Ramos (cell line): ENCODE measurements around the gene AK2.
"Not testable (repeated sequence)": the region's sequence is repeated elsewhere in the genome, so short reads cannot be mapped to it uniquely, and the experiment has no call there.

Source experiments
- in situ Hi-C: fragments of 300-500 bp; cut with MboI; formaldehyde crosslinking; loops from one replicate; pipeline ENCODE4 v1.14.3; 2022; ENCODE audit warnings: low sequenced_read_pairs; ENCODE audit not compliant: unreplicated experiment

The AK2 gene

GRCh38 chr1:32981003-32981901 is 55.4 kb downstream of the AK2 start:
- in situ Hi-C loops: no loop called here

- in situ Hi-C loops: no loop called here
Observed at GRCh38 chr1:32980080-32980479, 56.6 kb downstream of the AK2 start.

GRCh38 chr1:32978854-32979253 is 57.8 kb downstream of the AK2 start:
- in situ Hi-C loops: no loop called here

GRCh38 chr1:32977546-32978087 is 59.1 kb downstream of the AK2 start:
- in situ Hi-C loops: no loop called here

DNA sequence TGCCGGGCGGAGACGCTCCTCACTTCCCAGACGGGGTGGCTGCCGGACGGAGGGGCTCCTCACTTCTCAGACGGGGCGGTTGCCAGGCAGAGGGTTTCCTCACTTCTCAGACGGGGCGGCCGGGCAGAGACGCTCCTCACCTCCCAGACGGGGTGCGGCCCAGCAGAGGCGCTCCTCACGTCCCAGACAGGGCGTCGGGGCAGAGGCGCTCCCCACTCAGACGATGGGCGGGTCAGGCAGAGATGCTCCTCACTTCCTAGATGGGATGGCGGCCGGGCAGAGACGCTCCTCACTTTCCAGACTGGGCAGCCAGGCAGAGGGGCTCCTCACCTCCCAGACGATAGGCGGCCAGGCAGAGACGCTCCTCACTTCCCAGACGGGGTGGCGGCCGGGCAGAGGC is 61.6 kb downstream of the AK2 start:
- in situ Hi-C loops: not testable (repeated sequence)

DNA sequence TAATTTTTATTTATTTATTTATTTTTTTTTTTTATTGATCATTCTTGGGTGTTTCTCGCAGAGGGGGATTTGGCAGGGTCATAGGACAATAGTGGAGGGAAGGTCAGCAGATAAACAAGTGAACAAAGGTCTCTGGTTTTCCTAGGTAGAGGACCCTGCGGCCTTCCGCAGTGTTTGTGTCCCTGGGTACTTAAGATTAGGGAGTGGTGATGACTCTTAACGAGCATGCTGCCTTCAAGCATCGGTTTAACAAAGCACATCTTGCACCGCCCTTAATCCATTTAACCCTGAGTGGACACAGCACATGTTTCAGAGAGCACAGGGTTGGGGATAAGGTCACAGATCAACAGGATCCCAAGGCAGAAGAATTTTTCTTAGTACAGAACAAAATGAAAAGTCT is 63.2 kb downstream of the AK2 start:
- in situ Hi-C loops: not testable (repeated sequence)

- in situ Hi-C loops: no loop called here
Observed at GRCh38 chr1:32972814-32973428, 63.8 kb downstream of the AK2 start.

GRCh38 chr1:32971576-32971975 is 65.1 kb downstream of the AK2 start:
- in situ Hi-C loops: no loop called here

DNA sequence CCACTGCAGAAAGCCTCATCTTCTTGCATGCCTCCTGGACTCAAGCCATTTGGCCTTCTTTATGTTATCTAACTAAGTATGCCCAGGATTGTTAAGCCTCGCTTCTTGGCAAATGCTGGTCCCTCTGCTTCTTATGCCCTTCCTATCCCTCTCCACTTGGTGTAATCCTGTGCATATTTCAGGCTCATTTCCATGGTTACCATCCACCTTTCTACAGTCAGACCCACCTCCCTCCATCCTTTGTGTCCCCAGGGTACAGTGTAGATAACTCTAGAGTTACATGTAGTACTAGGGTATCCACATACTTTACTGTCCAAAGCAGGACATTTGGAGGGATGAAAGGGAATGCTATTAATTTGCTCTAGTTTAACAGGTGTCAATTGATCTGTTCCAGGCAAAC is 65.5 kb downstream of the AK2 start:
- in situ Hi-C loops: no loop called here

- in situ Hi-C loops: no loop called here
Observed at GRCh38 chr1:32969566-32969965, 67.1 kb downstream of the AK2 start.

- in situ Hi-C loops: no loop called here
Observed at GRCh38 chr1:32967888-32968568, 68.7 kb downstream of the AK2 start.

GRCh38 chr1:32966900-32967299 is 69.8 kb downstream of the AK2 start:
- in situ Hi-C loops: no loop called here

- in situ Hi-C loops: no loop called here
Observed at GRCh38 chr1:32965251-32965747, 71.4 kb downstream of the AK2 start.

DNA sequence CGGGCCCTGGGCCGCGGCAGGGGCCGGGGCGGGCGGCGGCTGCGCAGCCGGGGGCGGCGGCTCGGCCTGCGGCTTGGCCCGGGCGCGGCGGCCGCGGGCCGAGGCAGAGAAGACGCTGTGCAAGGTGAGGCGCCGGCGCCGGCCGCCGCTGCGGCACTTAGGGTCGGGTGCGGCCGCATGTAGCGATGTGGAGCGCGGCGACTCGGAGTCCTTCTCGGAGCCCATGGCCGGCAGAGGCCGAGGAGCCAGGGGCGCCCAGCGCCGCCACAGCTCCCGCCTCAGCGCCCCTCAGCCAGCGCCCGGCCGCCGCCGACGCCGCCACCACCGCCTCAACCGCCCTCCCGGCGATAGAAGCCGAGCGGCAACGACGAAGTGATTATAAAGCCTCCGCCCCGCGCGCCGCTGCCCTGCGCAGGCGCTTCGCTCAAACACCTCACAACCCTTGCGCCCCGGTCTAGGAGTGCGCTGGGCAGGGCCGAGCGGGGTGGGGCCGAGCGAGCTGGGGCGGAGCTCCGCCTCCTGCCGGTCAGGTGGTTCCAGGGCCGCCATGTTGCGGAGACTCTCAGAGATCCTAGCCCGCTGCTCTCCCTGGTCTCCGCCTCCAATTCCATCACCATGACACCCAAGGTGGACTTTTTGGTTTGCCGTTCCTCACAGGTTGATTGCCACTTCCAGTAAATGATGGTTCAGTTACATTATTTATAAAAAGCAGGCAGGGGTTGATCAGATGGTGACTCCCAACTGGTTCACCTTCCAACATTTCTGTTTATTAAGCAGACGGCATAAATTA is 72.0 kb downstream of the AK2 start, which contains the start of gene RNF19B:
Gene RNF19B, minus strand, starts transcription at position 349 of the 790 bp plus-strand sequence. Its CDS starts 124 bp downstream, at position 225.
- in situ Hi-C loops: no loop called here

- in situ Hi-C loops: no loop called here
Observed at GRCh38 chr1:32963746-32964460, 72.8 kb downstream of the AK2 start.

DNA sequence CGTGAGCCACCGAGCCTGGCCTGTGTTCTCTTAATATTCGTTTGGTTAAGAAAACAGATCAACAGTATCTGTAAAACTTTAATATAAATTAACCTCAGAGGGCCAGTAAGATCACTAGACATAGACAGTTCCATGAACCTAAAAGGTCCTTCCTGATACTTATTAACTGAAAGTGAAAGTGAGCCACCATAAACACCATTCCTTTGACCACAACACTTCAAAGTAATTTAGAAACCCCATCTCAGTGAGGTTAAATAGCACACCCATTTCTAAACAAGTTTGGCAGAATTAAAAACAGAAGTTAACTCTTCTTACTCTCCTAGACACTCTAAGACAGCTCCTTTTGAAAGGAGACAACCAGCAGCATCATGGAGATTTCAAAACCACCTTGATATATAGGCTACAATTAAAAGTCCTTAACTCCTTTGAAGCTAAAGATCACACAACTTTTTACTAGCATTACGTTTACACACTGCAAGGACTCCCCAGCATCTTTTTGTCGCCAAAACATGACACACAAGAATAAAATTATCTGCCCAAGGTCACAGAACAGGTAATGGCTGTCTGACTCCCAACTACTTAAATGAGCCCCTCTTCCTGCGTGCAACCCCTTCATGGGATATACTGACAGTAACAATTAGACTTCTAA is 74.3 kb downstream of the AK2 start:
- in situ Hi-C loops: no loop called here

DNA sequence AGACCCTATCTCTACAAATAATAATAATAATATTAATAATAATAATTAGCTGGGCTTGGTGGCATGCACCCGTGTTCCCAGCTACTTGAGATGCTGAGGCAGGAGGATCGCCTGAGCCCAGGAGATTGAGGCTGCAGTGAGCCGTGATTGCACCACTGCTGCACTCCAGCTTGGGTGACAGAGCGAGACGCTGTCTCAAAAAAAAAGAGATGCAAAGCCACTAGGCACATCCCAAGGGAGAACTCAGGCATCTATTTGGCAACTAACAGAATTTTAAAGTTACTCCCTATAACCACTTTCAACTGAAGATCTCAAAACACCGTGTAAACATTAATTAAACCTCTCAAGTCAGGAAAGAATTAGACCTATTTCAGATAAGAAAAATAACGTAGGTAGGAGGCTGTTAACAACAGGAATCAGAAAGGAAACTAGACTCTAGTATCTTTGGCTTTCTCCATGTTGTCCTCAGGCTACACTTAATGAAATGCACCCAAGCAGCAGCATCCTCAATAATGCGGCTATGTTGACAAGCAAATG is 75.8 kb downstream of the AK2 start:
- in situ Hi-C loops: no loop called here

DNA sequence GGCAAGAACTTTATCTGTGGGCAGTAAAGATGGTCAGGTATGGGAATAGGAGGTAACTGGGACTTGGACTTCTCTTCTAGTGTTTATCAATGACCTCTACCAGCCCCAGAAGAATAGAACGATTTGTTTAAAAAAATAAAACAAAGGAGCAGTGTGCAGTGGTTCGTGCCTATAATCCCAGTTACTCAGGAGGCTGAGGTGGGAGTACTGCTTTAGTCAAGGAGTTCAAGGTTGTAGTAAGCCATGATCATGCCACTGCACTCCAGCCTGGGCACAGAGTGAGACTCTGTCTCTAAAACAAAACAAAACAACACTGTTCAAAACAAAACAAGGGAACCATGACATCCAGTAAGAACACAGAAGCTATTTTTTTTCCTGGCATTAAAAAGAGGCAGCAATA is 76.3 kb downstream of the AK2 start:
- in situ Hi-C loops: no loop called here
